ENCODE measurements around the gene RAPGEF3.

- no peak for TF ChIP-seq POLR2A (IDR thresholded peaks at IDR 0.05; ENCODE audit: low read depth, low read length)
- no peak for TF ChIP-seq POLR2AphosphoS5 (IDR thresholded peaks at IDR 0.05; ENCODE audit: low read depth, low read length)
Measured at GRCh38 chr12:47755655-47756562, 2.8 kb downstream of the RAPGEF3 start.
